ENCODE results near the gene OR7A17.

The OR7A17 gene

GRCh38 chr19:14886032-14886431 is at the start of gene OR7A17:
TSS of gene OR7A17 (minus strand) at chr19:14886132. CDS start at chr19:14881355, 4,777 bp downstream.
- no peak for FAIRE-seq
- DNase-seq (ENCODE audit: insufficient read length, low spot score), result no peak

- DNase-seq (ENCODE audit: insufficient read length, low spot score), result no peak
- no peak for FAIRE-seq
These were observed 47.6 kb upstream of the OR7A17 start for GRCh38 chr19:14933506-14933905.

GRCh38 chr19:14916848-14917247 is 30.9 kb upstream of the OR7A17 start:
- FAIRE-seq (no peak), DNase-seq (ENCODE audit: insufficient read length, low spot score) (no peak)

- DNase-seq (ENCODE audit: insufficient read length, low spot score), result no peak
- no peak for FAIRE-seq
These were observed 29.2 kb upstream of the OR7A17 start for GRCh38 chr19:14915116-14915515.

- DNase-seq (ENCODE audit: insufficient read length, low spot score), result no peak
- no peak for FAIRE-seq
These were observed 20.8 kb upstream of the OR7A17 start for GRCh38 chr19:14906711-14907110.

GRCh38 chr19:14901675-14902260 is 15.8 kb upstream of the OR7A17 start:
- FAIRE-seq, result no peak
- no peak for DNase-seq (ENCODE audit: insufficient read length, low spot score)

- FAIRE-seq, result no peak
- DNase-seq (ENCODE audit: insufficient read length, low spot score), result no peak
These were observed 4.9 kb upstream of the OR7A17 start for GRCh38 chr19:14890643-14891379.

GRCh38 chr19:14889994-14890642 is 4.2 kb upstream of the OR7A17 start:
- no peak for DNase-seq (ENCODE audit: insufficient read length, low spot score)
- no peak for FAIRE-seq

- FAIRE-seq (no peak), DNase-seq (ENCODE audit: insufficient read length, low spot score) (peak; percentile 21)
These were observed 14.2 kb downstream of the OR7A17 start for GRCh38 chr19:14871619-14872230.

- no peak for FAIRE-seq
- no peak for DNase-seq (ENCODE audit: insufficient read length, low spot score)
These were observed 17.4 kb downstream of the OR7A17 start for GRCh38 chr19:14868497-14868896.

- DNase-seq (ENCODE audit: insufficient read length, low spot score), result no peak
- FAIRE-seq, result no peak
These were observed 37.1 kb downstream of the OR7A17 start, which contains the start of gene OR7A10 for GRCh38 chr19:14848822-14849221. TSS of gene OR7A10 (minus strand) at chr19:14848922. CDS start at chr19:14841877, 7,045 bp downstream.

GRCh38 chr19:14843578-14843977 is 42.4 kb downstream of the OR7A17 start:
- DNase-seq (ENCODE audit: insufficient read length, low spot score) (no peak), FAIRE-seq (no peak)

GRCh38 chr19:14843169-14843568 is 42.8 kb downstream of the OR7A17 start:
- FAIRE-seq (no peak), DNase-seq (ENCODE audit: insufficient read length, low spot score) (no peak)

- FAIRE-seq, result no peak
- no peak for DNase-seq (ENCODE audit: insufficient read length, low spot score)
These were observed 45.7 kb downstream of the OR7A17 start for GRCh38 chr19:14840206-14840605.

GRCh38 chr19:14837391-14837790 is 48.5 kb downstream of the OR7A17 start:
- FAIRE-seq, result no peak
- no peak for DNase-seq (ENCODE audit: insufficient read length, low spot score)

- no peak for DNase-seq (ENCODE audit: insufficient read length, low spot score)
- FAIRE-seq, result no peak
These were observed 50.9 kb downstream of the OR7A17 start, which contains the start of the genes OR7A5 and OR7C1 for GRCh38 chr19:14835011-14835410. TSS of gene OR7A5 (minus strand) at chr19:14835185. CDS start at chr19:14828241, 6,944 bp downstream. TSS of gene OR7C1 (minus strand) at chr19:14835185. CDS start at chr19:14800136, 35,049 bp downstream.

- no peak for FAIRE-seq
These were observed 55.2 kb downstream of the OR7A17 start for GRCh38 chr19:14830702-14831101.

More at GRCh38 chr19:14830702-14831101, 55.2 kb downstream of the OR7A17 start:
- no peak for DNase-seq (ENCODE audit: insufficient read length, low spot score)
